Ishikawa (cell line): ENCODE data around the gene BTBD1.

Experiments
- CREB1 ChIP-seq: IDR thresholded peaks from 2 replicates; pipeline ENCODE4 v1.6.1; 2012; ENCODE audit warnings: low read depth
- MAX ChIP-seq: IDR thresholded peaks from 2 replicates; pipeline ENCODE4 v1.6.1; 2012
- REST ChIP-seq: IDR thresholded peaks from 2 replicates; pipeline ENCODE4 v1.6.1; 2012; ENCODE audit warnings: low read depth, mild to moderate bottlenecking
- USF1 ChIP-seq: IDR thresholded peaks from 2 replicates; pipeline ENCODE4 v1.6.1; 2012

GRCh38 chr15:83011271-83012075 is 55.6 kb downstream of the BTBD1 start, which contains the start of gene C15orf40:
- TF ChIP-seq MAX (peak; percentile 97), REST (no peak), USF1 (peak; percentile 61), CREB1 (no peak)
